ENCODE measurements around the gene PNPT1. TPM values are rescaled to one million over a fixed set of nuclear protein-coding genes. Genes with fewer than 3 reads are reported as not detected.

PNPT1 gene
- total and polyA plus RNA-seq, 2 of the 13 experiments (the other 11 are each of a cell fraction or from before 2014, with no cell fraction given): 23.4 to 61.0 TPM

DNA sequence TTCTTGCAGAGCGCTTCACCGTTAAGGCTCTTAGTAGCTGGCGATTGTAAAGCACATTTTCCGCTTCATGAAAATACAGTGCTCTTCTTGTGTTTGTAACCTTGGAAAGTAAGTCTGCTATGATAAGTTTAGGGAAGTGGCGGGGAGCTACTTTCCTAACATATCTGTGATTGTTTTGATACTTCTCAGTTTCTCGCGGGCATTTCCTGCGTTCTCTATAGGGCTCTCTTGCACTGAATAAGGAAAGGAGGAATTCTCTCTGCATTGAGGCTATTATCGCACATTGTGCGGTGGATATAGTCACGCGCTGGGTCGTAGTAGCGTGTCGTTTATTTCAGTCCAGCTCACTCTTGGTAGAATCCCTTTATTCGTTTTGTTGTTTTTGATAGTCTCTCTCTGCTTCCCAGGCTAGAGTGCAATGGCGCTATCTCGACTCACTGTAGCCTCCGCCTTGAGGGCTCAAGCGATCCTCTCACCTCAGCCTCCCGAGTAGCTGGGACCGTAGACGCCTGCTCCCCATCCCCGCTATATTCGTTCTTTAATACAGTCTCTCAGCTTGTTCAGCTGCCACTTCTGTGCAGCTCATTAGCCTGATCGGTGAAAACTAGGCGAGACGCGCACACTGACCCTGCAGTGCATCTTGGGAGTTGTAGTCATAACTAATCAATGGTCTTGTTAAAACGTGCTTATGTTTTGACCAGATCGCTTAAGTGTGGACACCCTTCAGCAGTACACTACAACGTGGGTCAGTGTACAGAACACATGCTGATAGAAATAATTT is 75.2 kb downstream of the PNPT1 start (continued):
- no peak for TF ChIP-seq ZNF616 (CRISPR knock-in tag; IDR thresholded peaks at IDR 0.05; ENCODE audit: low read depth)
- no peak for TF ChIP-seq GLI4 (CRISPR knock-in tag; IDR thresholded peaks at IDR 0.05; ENCODE audit: borderline replicate concordance)
- no peak for TF ChIP-seq RORA (CRISPR knock-in tag; IDR thresholded peaks at IDR 0.05)
- TF ChIP-seq, protein P1, sequence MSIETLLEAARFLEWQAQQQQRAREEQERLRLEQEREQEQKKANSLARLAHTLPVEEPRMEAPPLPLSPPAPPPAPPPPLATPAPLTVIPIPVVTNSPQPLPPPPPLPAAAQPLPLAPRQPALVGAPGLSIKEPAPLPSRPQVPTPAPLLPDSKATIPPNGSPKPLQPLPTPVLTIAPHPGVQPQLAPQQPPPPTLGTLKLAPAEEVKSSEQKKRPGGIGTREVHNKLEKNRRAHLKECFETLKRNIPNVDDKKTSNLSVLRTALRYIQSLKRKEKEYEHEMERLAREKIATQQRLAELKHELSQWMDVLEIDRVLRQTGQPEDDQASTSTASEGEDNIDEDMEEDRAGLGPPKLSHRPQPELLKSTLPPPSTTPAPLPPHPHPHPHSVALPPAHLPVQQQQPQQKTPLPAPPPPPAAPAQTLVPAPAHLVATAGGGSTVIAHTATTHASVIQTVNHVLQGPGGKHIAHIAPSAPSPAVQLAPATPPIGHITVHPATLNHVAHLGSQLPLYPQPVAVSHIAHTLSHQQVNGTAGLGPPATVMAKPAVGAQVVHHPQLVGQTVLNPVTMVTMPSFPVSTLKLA (IDR thresholded peaks at IDR 0.05): peak; percentile 87
- no peak for TF ChIP-seq ZNF652 (CRISPR knock-in tag; IDR thresholded peaks at IDR 0.05; ENCODE audit: borderline replicate concordance, low read depth)
- TF ChIP-seq, protein P2, sequence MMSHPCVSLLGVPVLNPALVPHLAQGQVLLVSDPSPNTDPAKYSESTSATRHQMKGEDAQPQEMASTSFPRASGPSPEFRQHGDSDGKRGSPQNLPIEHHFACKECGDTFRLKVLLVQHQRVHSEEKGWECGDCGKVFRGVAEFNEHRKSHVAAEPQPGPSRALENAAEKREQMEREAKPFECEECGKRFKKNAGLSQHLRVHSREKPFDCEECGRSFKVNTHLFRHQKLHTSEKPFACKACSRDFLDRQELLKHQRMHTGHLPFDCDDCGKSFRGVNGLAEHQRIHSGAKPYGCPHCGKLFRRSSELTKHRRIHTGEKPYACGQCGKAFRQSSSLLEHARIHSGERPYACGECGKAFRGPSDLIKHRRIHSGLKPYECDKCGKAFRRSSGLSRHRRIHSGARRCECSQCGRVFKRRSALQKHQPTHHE (CRISPR knock-in tag; IDR thresholded peaks at IDR 0.05; ENCODE audit: borderline replicate concordance): no peak
- TF ChIP-seq ZNF841 (CRISPR knock-in tag; IDR thresholded peaks at IDR 0.05; ENCODE audit: borderline replicate concordance): no peak
- TF ChIP-seq SAP130 (CRISPR knock-in tag; IDR thresholded peaks at IDR 0.05; ENCODE audit: low read depth): peak; percentile 96
- TF ChIP-seq, protein P3, sequence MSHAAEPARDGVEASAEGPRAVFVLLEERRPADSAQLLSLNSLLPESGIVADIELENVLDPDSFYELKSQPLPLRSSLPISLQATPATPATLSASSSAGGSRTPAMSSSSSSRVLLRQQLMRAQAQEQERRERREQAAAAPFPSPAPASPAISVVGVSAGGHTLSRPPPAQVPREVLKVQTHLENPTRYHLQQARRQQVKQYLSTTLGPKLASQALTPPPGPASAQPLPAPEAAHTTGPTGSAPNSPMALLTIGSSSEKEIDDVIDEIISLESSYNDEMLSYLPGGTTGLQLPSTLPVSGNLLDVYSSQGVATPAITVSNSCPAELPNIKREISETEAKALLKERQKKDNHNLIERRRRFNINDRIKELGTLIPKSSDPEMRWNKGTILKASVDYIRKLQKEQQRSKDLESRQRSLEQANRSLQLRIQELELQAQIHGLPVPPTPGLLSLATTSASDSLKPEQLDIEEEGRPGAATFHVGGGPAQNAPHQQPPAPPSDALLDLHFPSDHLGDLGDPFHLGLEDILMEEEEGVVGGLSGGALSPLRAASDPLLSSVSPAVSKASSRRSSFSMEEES (CRISPR knock-in tag; IDR thresholded peaks at IDR 0.05): no peak
- no peak for TF ChIP-seq ADNP (CRISPR knock-in tag; IDR thresholded peaks at IDR 0.05)
- TF ChIP-seq, protein P4, sequence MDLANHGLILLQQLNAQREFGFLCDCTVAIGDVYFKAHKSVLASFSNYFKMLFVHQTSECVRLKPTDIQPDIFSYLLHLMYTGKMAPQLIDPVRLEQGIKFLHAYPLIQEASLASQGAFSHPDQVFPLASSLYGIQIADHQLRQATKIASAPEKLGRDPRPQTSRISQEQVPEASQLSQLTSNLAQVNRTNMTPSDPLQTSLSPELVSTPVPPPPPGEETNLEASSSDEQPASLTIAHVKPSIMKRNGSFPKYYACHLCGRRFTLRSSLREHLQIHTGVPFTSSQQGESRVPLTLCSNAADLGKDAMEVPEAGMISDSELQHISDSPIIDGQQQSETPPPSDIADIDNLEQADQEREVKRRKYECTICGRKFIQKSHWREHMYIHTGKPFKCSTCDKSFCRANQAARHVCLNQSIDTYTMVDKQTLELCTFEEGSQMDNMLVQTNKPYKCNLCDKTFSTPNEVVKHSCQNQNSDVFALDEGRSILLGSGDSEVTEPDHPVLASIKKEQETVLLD (CRISPR knock-in tag; IDR thresholded peaks at IDR 0.05; ENCODE audit: low read depth): no peak
- TF ChIP-seq, protein P5, sequence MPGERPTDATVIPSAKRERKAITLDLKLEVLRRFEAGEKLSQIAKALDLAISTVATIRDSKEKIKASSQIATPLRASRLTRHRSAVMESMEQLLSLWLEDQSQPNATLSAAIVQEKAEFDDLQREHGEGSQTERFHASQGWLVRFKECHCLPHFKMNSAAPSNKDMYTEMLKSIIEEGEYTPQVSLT (CRISPR knock-in tag; IDR thresholded peaks at IDR 0.05; ENCODE audit: borderline replicate concordance, low read depth): no peak
- no peak for TF ChIP-seq ZKSCAN1 (IDR thresholded peaks at IDR 0.05; ENCODE audit: low read length)
- no peak for TF ChIP-seq ZNF3 (CRISPR knock-in tag; IDR thresholded peaks at IDR 0.05)
- TF ChIP-seq MTF1 (CRISPR knock-in tag; IDR thresholded peaks at IDR 0.05): no peak
- no peak for TF ChIP-seq EED (CRISPR knock-in tag; IDR thresholded peaks at IDR 0.05)
- TF ChIP-seq, protein P6, sequence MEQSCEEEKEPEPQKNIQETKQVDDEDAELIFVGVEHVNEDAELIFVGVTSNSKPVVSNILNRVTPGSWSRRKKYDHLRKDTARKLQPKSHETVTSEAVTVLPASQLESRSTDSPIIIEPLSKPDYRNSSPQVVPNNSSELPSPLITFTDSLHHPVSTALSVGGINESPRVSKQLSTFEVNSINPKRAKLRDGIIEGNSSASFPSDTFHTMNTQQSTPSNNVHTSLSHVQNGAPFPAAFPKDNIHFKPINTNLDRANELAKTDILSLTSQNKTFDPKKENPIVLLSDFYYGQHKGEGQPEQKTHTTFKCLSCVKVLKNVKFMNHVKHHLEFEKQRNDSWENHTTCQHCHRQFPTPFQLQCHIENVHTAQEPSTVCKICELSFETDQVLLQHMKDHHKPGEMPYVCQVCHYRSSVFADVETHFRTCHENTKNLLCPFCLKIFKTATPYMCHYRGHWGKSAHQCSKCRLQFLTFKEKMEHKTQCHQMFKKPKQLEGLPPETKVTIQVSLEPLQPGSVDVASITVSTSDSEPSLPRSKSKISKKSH (CRISPR knock-in tag; IDR thresholded peaks at IDR 0.05; ENCODE audit: borderline replicate concordance): no peak
- TF ChIP-seq ZNF605 (CRISPR knock-in tag; IDR thresholded peaks at IDR 0.05): no peak
- no peak for TF ChIP-seq MAZ (IDR thresholded peaks at IDR 0.05; ENCODE audit: borderline replicate concordance, low read depth, low read length)
- TF ChIP-seq MAZ (CRISPR knock-in tag; IDR thresholded peaks at IDR 0.05; ENCODE audit: low read depth): no peak; the same call in 1 of the 2 replicates
- no peak for TF ChIP-seq ZNF598 (CRISPR knock-in tag; IDR thresholded peaks at IDR 0.05; ENCODE audit: borderline replicate concordance)
